Adrenal gland (tissue), 12 donors: Measurements from ENCODE around the gene STAM. TPM values are rescaled to one million over a fixed set of nuclear protein-coding genes. Genes with fewer than 3 reads are reported as not detected.

Experiments
- DNase-seq, 7 donors: peaks; one replicate each; pipeline ENCODE4 v3.0.0-alpha.2; 2019 to 2020
- H3K27ac ChIP-seq, 5 donors: fragments of 200-600 bp; sonication (generic) in 4 of 5; 1 replicate in 3 of 5; 2 replicates in 2 of 5; pipeline versions ENCODE4 v1.5.1 to v1.8.0; 2016 to 2020; ENCODE audit warnings: mild to moderate bottlenecking in 1 of 5
- H3K27me3 ChIP-seq: fragments of 200-600 bp; 2 replicates; pipeline ENCODE4 v1.8.0; 2021
- H3K36me3 ChIP-seq, 2 donors: fragments of 200-600 bp; replicated peaks in 1 of 2; 1 replicate in 1 of 2; 2 replicates in 1 of 2; pipeline versions ENCODE4 v1.5.1 to v1.8.0; 2018 to 2022
- H3K4me1 ChIP-seq, 2 donors: fragments of 200-600 bp; replicated peaks in 1 of 2; 1 replicate in 1 of 2; 2 replicates in 1 of 2; pipeline versions ENCODE4 v1.5.1 to v1.8.0; 2018 to 2021
- H3K4me3 ChIP-seq, 4 donors: fragments of 200-600 bp; sonication (generic) in 3 of 4; one replicate each; pipeline ENCODE4 v1.5.1; 2016 to 2018
- H3K9me3 ChIP-seq, 3 donors: fragments of 200-600 bp; sonication (generic) in 1 of 3; replicated peaks in 1 of 3; 1 replicate in 2 of 3; 2 replicates in 1 of 3; pipeline versions ENCODE4 v1.5.1 to v1.8.0; 2016 to 2021
- CTCF ChIP-seq, 6 experiments: fragments of 450-650 bp in 4 of 6; fragments of 200-600 bp in 2 of 6; sonication (generic) in 1 of 6; IDR thresholded peaks; 1 replicate in 5 of 6; 2 replicates in 1 of 6; pipeline versions ENCODE4 v1.5.1 to v1.8.0; 2016 to 2021; ENCODE audit warnings: antibody characterized with exemption in 6 of 6, mild to moderate bottlenecking in 2 of 6, moderate library complexity in 1 of 6
- POLR2A ChIP-seq, 2 donors: fragments of 450-650 bp; IDR thresholded peaks; one replicate each; pipeline ENCODE4 v1.6.1; 2017; ENCODE audit warnings: antibody characterized with exemption in 2 of 2, mild to moderate bottlenecking in 2 of 2, moderate library complexity in 1 of 2
- WGBS, 4 donors: extraction: QIAGEN DNeasy Blood & Tissue Kit in 2 of 4; methylation state at CpG; one replicate each; pipeline versions ENCODE4 v1.1.5 to v1.1.7; 2013 to 2017; 5-methylcytosine and 5-hydroxymethylcytosine counted together
- intact Hi-C, 2 donors: fragments of 100-400 bp; cut with DNase I; formaldehyde crosslinking; loops; one replicate each; pipeline versions ENCODE4 v1.14.1 to v1.15.0; 2022 to 2023
- polyA plus RNA-seq, 3 donors: library from polyadenylated mRNA; stranded (reverse); fragments of 200-250 nt in 2 of 3; fragments of 350-450 nt in 1 of 3; fragmentation: Illumina TruSeq in 1 of 3; extraction: RNeasy Lipid Tissue Mini Kit (QIAGEN cat#74804) in 1 of 3; gene quantifications; one replicate each; pipeline ENCODE4 v1.2.3, GENCODE V29; 2013 to 2014
- total RNA-seq, 9 donors: library from RNA; depleted of rRNA in 4 of 9; stranded (reverse); fragments of >200 nt in 4 of 9; fragments of 120-200 nt in 1 of 9; fragmentation: NEBNext Ultra II Directional in 1 of 9; extraction: Animal tissue kit (Norgen Biotek cat#: 25700) in 1 of 9; gene quantifications; one replicate each; pipeline versions ENCODE4 v1.1.0 to v1.2.4, GENCODE V29; 2013 to 2023
- donor health status: healthy with polysubstance abuse.
- donor health status: Bipolar disorder and iron deficiency.
- donor health status: DM: yes; HTN: yes; CAD: no.
- donor health status: DM: no; HTN: no; CAD: no.
- donor health status: DM: no; HTN: no; CAD: no.
- donor health status: DM: yes; HTN: yes; CAD: no.

STAM gene
- total and polyA plus RNA-seq, 12 donors: 10.3 to 58.4 (median 27.0) TPM

- Histone ChIP-seq H3K4me3 (no peak overlapping the region), H3K36me3 (no peaks in the 10 kb centered on the region), H3K4me1 (peaks cover 0 to 4% of the 10 kb centered on the region in 2 donors), H3K27me3 (no peaks in the 10 kb centered on the region), H3K9me3 (no peaks in the 10 kb centered on the region), H3K27ac (peak overlapping the region in 2 of 5 donors; percentile 54 to 73)
- DNase-seq: peak in 1 of 7 donors; percentile 18
- intact Hi-C loops: loop anchor here (5.0 to 10.0 kb wide), 2 partner anchors 130 to 137 kb away; partner anchors contain the start of gene HACD1 (in 1 of the 2)
- WGBS, 4 donors: 58 to 68% (median 63%) methylated on average over 6 of the region's 6 CpGs
- TF ChIP-seq POLR2A (IDR thresholded peaks at IDR 0.05): no peak
- TF ChIP-seq CTCF (IDR thresholded peaks at IDR 0.05): no peak
These were observed 100.5 kb downstream of the STAM start for GRCh38 chr10:17744341-17744861.

- H3K4me1 ChIP-seq: peaks cover 0 to 2% of the 10 kb centered on the region in 2 donors
- 67 to 87% (median 84%) methylated on average over 3 to 10 of the region's 10 CpGs for WGBS, 4 donors
- peak in 1 of 7 donors; percentile 39 for DNase-seq
- intact Hi-C loops: loop anchor here in 1 of 2 donors (10.0 kb wide), 1 partner anchor 133 kb away; the partner anchor contains the start of gene HACD1
- no peaks in the 10 kb centered on the region for H3K27me3 ChIP-seq
- no peaks in the 10 kb centered on the region for H3K36me3 ChIP-seq
- no peak for TF ChIP-seq CTCF (IDR thresholded peaks at IDR 0.05)
- no peak for TF ChIP-seq POLR2A (IDR thresholded peaks at IDR 0.05)
- H3K4me3 ChIP-seq: no peak overlapping the region
- H3K27ac ChIP-seq: no peak overlapping the region
- no peaks in the 10 kb centered on the region for H3K9me3 ChIP-seq
These were observed 104.1 kb downstream of the STAM start for GRCh38 chr10:17747883-17748550.

- 91 to 96% (median 95%) methylated on average over 8 of the region's 8 CpGs for WGBS, 4 donors
- intact Hi-C loops: loop anchor here in 1 of 2 donors (10.0 kb wide), 1 partner anchor 135 kb away; the partner anchor contains the start of gene HACD1
- H3K27ac ChIP-seq: no peak overlapping the region
These were observed 105.9 kb downstream of the STAM start for GRCh38 chr10:17749890-17750289.

More at GRCh38 chr10:17749890-17750289, 105.9 kb downstream of the STAM start:
- no peak for TF ChIP-seq POLR2A (IDR thresholded peaks at IDR 0.05)
- TF ChIP-seq CTCF (IDR thresholded peaks at IDR 0.05): no peak
- Histone ChIP-seq H3K27me3 (no peaks in the 10 kb centered on the region), H3K36me3 (no peaks in the 10 kb centered on the region), H3K4me3 (no peak overlapping the region), H3K9me3 (no peaks in the 10 kb centered on the region), H3K4me1 (no peaks in the 10 kb centered on the region)
- DNase-seq: no peak
